ENCODE results near the gene CTNND1. TPM values are rescaled to one million over a fixed set of nuclear protein-coding genes. Genes with fewer than 3 reads are reported as not detected.

CTNND1 gene
- total RNA-seq, 1 donor from 2014 or later = 179 TPM

GRCh38 chr11:57746920-57747319 is 14.7 kb upstream of the CTNND1 start:
- Histone ChIP-seq H3K9me3 (no peaks in the 10 kb centered on the region), H3K4me1 (peaks cover 13% of the 10 kb centered on the region), H3K4me3 (no peak overlapping the region), H3K27ac (no peak overlapping the region), H3K36me3 (peaks cover 0 to 24% of the 10 kb centered on the region in 2 donors), H3K27me3 (no peaks in the 10 kb centered on the region)
- DNase-seq (ENCODE audit: extremely low spot score in 2 of 2) = no peak
- TF ChIP-seq POLR2A (IDR thresholded peaks at IDR 0.05) = no peak
- no peak for TF ChIP-seq CTCF (IDR thresholded peaks at IDR 0.05)
- TF ChIP-seq POLR2AphosphoS5 (IDR thresholded peaks at IDR 0.05; ENCODE audit: insufficient read depth in 1 of 2, low read depth in 1 of 2) = no peak
- intact Hi-C loops (cut with DNase I) = loop anchor here (10.0 kb wide), 1 partner anchor 48 kb away; no protein-coding TSS in a partner anchor

- TF ChIP-seq POLR2A (IDR thresholded peaks at IDR 0.05) (no peak), POLR2AphosphoS5 (IDR thresholded peaks at IDR 0.05; ENCODE audit: insufficient read depth in 1 of 2, low read depth in 1 of 2) (no peak), CTCF (IDR thresholded peaks at IDR 0.05) (no peak)
- no peaks in the 10 kb centered on the region for H3K36me3 ChIP-seq
- intact Hi-C loops (cut with DNase I) = no loop called here
Measured at GRCh38 chr11:57751176-57751575, 10.4 kb upstream of the CTNND1 start.

GRCh38 chr11:57751676-57752253 is 9.8 kb upstream of the CTNND1 start, which contains the start of gene BTBD18:
BTBD18 (minus strand) TSS chr11:57751819; CDS start chr11:57751188, 631 bp downstream.
- no peak for TF ChIP-seq POLR2AphosphoS5 (IDR thresholded peaks at IDR 0.05; ENCODE audit: insufficient read depth in 1 of 2, low read depth in 1 of 2)
- peak in 2 of 3 experiments; percentile 10 to 36 for TF ChIP-seq CTCF (IDR thresholded peaks at IDR 0.05)
- Histone ChIP-seq H3K27ac (no peak within 1 kb of the TSS), H3K4me1 (no peaks in the 10 kb centered on the region), H3K4me3 (no peak within 1 kb of the TSS), H3K27me3 (no peaks in the 10 kb centered on the region), H3K36me3 (no peaks in the 10 kb centered on the region), H3K9me3 (no peaks in the 10 kb centered on the region)
- intact Hi-C loops (cut with DNase I) = no loop called here
- no peak for DNase-seq (ENCODE audit: extremely low spot score in 2 of 2)

More at GRCh38 chr11:57751176-57751575, 10.4 kb upstream of the CTNND1 start:
- Histone ChIP-seq H3K4me1 (no peaks in the 10 kb centered on the region), H3K4me3 (no peak overlapping the region), H3K27ac (no peak overlapping the region), H3K27me3 (no peaks in the 10 kb centered on the region), H3K9me3 (no peaks in the 10 kb centered on the region)
- no peak for DNase-seq (ENCODE audit: extremely low spot score in 2 of 2)

- no peaks in the 10 kb centered on the region for H3K27me3 ChIP-seq
- no peak overlapping the region for H3K27ac ChIP-seq
- intact Hi-C loops (cut with DNase I) = no loop called here
- TF ChIP-seq POLR2AphosphoS5 (IDR thresholded peaks at IDR 0.05; ENCODE audit: insufficient read depth in 1 of 2, low read depth in 1 of 2) = no peak
- no peak for TF ChIP-seq CTCF (IDR thresholded peaks at IDR 0.05)
- no peak for TF ChIP-seq POLR2A (IDR thresholded peaks at IDR 0.05)
- H3K9me3 ChIP-seq = no peaks in the 10 kb centered on the region
- no peaks in the 10 kb centered on the region for H3K36me3 ChIP-seq
- no peak for DNase-seq (ENCODE audit: extremely low spot score in 2 of 2)
- no peak overlapping the region for H3K4me3 ChIP-seq
- H3K4me1 ChIP-seq = no peaks in the 10 kb centered on the region
Measured at GRCh38 chr11:57752954-57753353, 8.6 kb upstream of the CTNND1 start.

GRCh38 chr11:57758174-57758573 is 3.4 kb upstream of the CTNND1 start:
- TF ChIP-seq CTCF (IDR thresholded peaks at IDR 0.05) = no peak
- TF ChIP-seq POLR2AphosphoS5 (IDR thresholded peaks at IDR 0.05; ENCODE audit: insufficient read depth in 1 of 2, low read depth in 1 of 2) = no peak
- TF ChIP-seq POLR2A (IDR thresholded peaks at IDR 0.05) = no peak
- no peaks in the 10 kb centered on the region for H3K36me3 ChIP-seq
- DNase-seq (ENCODE audit: extremely low spot score in 2 of 2) = no peak
- H3K27me3 ChIP-seq = no peaks in the 10 kb centered on the region
- H3K9me3 ChIP-seq = no peaks in the 10 kb centered on the region
- H3K4me3 ChIP-seq = no peak overlapping the region
- H3K4me1 ChIP-seq = no peaks in the 10 kb centered on the region
- no peak overlapping the region for H3K27ac ChIP-seq
- intact Hi-C loops (cut with DNase I) = no loop called here
